ENCODE data around the gene FMN1.

- TF ChIP-seq POLR2A (IDR thresholded peaks at IDR 0.05; ENCODE audit: low read depth, low read length): no peak
- no peak for TF ChIP-seq POLR2AphosphoS5 (IDR thresholded peaks at IDR 0.05; ENCODE audit: low read depth, low read length)
- TF ChIP-seq TAF1 (IDR thresholded peaks at IDR 0.05; ENCODE audit: borderline replicate concordance, low read depth, low read length): no peak
Observed at GRCh38 chr15:32977506-32977905, 217.0 kb downstream of the FMN1 start.

All from GM12892 (cell line).